Stimulated activated CD4-positive, alpha-beta T cell treated with anti-CD3 and anti-CD28 coated beads, Interleukin-12 subunit alpha, Interleukin-12 subunit beta, amount 100 ng/mL, for 48 hours (primary cell): ENCODE data around the gene SPATA22.
"Not testable (repeated sequence)": the region's sequence is repeated elsewhere in the genome, so short reads cannot be mapped to it uniquely, and the experiment has no call there.

Source experiments
- DNase-seq, 3 donors: peaks; one replicate each; pipeline ENCODE4 v3.0.0-alpha.2; 2020; ENCODE audit warnings: low read depth in 2 of 3, low spot score in 1 of 3

The SPATA22 gene

GRCh38 chr17:3474212-3474611, 2.6 kb upstream of the SPATA22 start:
- no peak for DNase-seq

- DNase-seq, result no peak
These were observed 518 bp upstream of the SPATA22 start for GRCh38 chr17:3472137-3472536.

GRCh38 chr17:3469529-3469928, 2.1 kb downstream of the SPATA22 start:
- no peak for DNase-seq

GRCh38 chr17:3466355-3466754, 5.3 kb downstream of the SPATA22 start:
- DNase-seq, result not testable (repeated sequence)

GRCh38 chr17:3448059-3448665, 23.5 kb downstream of the SPATA22 start:
- no peak for DNase-seq

GRCh38 chr17:3447625-3448024, 24.0 kb downstream of the SPATA22 start:
- no peak for DNase-seq

GRCh38 chr17:3440451-3440850, 31.2 kb downstream of the SPATA22 start:
- no peak for DNase-seq

GRCh38 chr17:3438368-3438767, 33.3 kb downstream of the SPATA22 start:
- no peak for DNase-seq

- no peak for DNase-seq
These were observed 37.9 kb downstream of the SPATA22 start, which contains the start of gene OR1E2 for GRCh38 chr17:3433741-3434140. TSS of gene OR1E2 (minus strand) at chr17:3433841. CDS start at chr17:3433841, 0 bp downstream.

- peak in 1 of 3 donors; percentile 0 for DNase-seq
These were observed 38.4 kb downstream of the SPATA22 start for GRCh38 chr17:3433215-3433614.

- no peak for DNase-seq
These were observed 53.4 kb downstream of the SPATA22 start for GRCh38 chr17:3418222-3418621.

- DNase-seq, result no peak
These were observed 56.0 kb downstream of the SPATA22 start for GRCh38 chr17:3415610-3416009.

GRCh38 chr17:3412216-3412615, 59.4 kb downstream of the SPATA22 start:
- not testable (repeated sequence) for DNase-seq

GRCh38 chr17:3411070-3411469, 60.5 kb downstream of the SPATA22 start, which contains the start of gene OR3A3:
TSS of gene OR3A3 (plus strand) at chr17:3411370.
- DNase-seq, result no peak

GRCh38 chr17:3403856-3404255, 67.8 kb downstream of the SPATA22 start:
- not testable (repeated sequence) for DNase-seq

GRCh38 chr17:3401786-3402185, 69.8 kb downstream of the SPATA22 start:
- no peak for DNase-seq

GRCh38 chr17:3400055-3400454, 71.6 kb downstream of the SPATA22 start:
- no peak for DNase-seq

GRCh38 chr17:3398310-3398709, 73.3 kb downstream of the SPATA22 start, which contains the start of gene OR1E1:
TSS of gene OR1E1 (minus strand) at chr17:3398410. CDS start at chr17:3398410, 0 bp downstream.
- no peak for DNase-seq

- DNase-seq, result peak in 1 of 3 donors; percentile 3
These were observed 73.8 kb downstream of the SPATA22 start for GRCh38 chr17:3397801-3398200.
